Stimulated activated CD8-positive, alpha-beta memory T cell treated with anti-CD3 and anti-CD28 coated beads, Interleukin-4, amount 100 ng/mL, for 1 hour (primary cell): ENCODE results near the gene MRPL54.
"Not testable (repeated sequence)": the region's sequence is repeated elsewhere in the genome, so short reads cannot be mapped to it uniquely, and the experiment has no call there.

Experiments
- DNase-seq, 2 donors: peaks; one replicate each; pipeline ENCODE4 v3.0.0-alpha.2; 2020; ENCODE audit warnings: low read depth in 2 of 2, low spot score in 1 of 2

The MRPL54 gene

DNA sequence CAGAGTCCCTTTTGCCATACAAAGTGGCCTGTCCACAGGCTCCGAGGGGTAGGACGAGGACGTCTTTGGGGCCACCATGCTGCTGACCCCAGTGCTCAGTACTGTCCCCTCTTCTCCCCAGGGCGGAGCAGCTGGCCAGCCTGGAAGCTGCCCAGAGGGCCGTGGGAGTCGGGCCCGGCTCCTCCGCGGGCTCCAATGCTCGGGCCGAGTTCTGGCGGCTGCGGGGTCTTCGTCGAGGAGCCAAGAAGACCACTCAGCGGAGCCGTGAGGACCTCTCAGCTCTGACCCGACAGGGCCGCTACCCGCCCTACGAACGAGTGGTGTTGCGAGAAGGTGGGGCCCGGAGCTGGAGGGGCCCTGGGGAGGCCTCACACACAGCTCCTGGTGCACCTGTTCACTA, 22.1 kb upstream of the MRPL54 start:
- DNase-seq: no peak

DNA sequence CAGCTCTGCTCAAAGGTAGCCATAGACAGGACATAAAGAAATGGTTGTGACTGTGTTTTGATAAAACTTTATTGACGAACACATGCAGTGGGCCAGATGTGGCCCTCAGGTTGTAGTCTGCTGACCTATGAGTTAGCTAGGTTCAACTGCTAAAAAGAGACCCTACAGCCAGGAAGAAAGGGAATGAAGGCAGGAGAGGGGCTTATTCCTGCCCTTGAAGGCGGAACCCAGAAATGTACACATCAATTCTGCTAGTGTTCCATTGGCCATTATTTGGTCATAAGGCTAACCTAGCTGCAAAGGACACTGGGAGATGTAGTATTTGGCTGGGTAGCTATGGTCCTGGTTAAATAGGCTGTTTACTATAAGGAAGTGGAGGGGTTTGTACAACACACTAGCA, 19.0 kb upstream of the MRPL54 start:
- DNase-seq: no peak

DNA sequence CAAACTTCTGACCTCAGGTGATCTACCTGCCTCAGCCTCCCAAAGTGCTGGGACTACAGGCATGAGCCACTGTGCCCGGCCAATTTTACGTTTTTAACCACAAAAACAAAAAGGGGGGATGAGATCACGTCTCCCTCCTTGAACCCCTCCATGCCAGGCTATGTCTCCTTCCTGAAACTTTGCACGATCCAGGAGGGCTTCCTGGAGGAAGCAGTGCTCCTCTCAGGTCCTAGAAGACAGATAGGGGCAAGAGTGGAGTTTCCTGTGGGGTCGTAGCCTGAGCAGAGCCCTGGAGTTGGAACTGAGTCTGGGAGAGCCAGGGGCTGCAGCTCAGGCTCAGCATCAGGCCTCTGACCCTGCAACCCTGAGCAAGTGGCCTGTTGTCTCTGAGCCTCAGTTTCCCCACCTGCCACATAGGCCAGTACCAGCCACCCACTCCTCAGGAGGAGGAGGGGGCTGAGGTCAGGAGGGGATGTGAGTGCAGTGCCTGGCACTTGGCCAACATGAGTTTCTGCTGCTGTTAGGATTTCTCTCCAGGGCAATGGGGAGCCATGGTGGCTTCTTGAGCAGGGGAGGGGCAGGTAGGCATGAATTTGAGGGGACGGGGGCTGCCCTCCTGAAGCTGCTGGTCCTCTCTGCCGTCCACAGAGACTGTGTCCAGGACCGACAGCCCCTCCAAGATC, 17.0 kb upstream of the MRPL54 start:
- DNase-seq: no peak

DNA sequence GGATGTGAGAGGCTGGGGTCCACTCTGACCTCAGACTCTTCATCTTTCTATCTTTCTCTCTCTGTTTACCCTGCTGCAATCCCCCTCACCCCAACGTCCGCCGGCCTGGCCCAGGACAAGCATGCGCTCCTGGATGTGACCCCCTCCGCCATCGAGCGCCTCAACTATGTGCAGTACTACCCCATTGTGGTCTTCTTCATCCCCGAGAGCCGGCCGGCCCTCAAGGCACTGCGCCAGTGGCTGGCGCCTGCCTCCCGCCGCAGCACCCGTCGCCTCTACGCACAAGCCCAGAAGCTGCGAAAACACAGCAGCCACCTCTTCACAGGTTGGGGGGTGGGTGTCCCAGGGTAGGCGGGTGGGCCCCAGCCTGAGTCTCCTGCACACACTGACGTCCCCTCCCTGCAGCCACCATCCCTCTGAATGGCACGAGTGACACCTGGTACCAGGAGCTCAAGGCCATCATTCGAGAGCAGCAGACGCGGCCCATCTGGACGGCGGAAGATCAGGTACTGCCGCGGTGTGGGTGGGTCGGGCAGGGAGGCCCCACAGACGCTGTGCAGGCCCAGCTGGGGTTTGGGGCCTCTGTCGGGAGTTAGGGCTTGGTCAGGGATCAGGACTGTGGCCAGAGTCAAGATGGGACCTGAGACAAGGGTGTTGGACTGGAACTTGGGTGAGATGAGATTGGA, 16.0 kb upstream of the MRPL54 start:
- no peak for DNase-seq

DNA sequence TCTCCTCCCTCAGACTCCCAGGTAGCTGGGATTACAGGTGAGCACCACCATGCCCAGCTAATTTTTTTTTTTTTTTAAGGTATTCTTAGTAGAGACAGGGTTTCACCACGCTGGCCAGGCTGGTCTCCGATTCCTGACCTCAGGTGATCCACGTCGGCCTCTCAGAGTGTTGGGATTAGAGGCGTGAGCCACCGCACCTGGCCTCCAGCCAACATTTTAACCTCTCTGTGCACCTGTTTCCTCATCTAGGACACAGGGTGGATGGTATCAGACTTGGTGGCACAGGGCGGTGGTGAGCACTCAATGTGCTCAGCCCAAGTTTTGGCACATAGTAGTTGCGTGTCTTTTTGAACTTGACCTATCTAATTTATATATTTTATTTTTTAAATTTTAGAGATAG, 13.5 kb upstream of the MRPL54 start:
- no peak for DNase-seq

DNA sequence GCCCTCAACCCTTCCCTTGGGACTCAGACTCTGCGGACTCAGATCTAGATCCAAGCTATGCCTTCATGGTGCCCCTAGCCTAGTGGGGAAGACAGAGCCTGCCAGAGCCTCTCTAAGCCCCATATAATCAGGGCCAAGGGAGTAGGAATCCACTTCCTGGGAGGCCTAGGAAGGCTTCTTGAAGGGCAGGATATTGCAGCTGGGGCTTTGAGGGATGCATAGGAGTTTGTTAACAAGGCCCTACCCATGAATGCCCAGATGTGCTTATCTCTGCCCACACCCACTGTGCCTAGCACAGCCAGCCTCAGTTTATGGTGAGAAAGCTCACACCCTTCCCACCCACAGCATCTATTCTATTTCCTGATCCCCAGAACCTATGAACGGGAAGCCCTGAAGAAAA, 12.3 kb upstream of the MRPL54 start:
- no peak for DNase-seq

DNA sequence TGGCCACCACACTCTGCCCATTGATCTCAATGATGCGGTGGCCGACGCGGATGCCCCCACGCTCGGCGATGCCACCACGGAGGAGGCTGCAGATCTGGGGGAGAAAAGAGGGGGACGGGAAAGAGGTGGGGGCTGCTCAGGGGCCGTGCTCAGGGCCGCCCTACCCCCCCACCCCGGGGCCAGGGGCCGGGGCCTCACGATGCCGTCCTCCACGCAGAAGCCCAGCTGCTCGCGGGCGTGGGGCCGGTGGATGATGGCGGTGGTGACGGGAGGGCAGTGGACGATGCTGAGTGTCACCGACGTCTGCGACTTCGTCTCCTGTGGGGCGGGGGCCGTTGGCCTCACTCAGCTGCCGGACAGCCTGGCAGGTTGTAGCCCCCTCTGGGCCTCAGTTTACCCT, 11.2 kb upstream of the MRPL54 start:
- no peak for DNase-seq

DNA sequence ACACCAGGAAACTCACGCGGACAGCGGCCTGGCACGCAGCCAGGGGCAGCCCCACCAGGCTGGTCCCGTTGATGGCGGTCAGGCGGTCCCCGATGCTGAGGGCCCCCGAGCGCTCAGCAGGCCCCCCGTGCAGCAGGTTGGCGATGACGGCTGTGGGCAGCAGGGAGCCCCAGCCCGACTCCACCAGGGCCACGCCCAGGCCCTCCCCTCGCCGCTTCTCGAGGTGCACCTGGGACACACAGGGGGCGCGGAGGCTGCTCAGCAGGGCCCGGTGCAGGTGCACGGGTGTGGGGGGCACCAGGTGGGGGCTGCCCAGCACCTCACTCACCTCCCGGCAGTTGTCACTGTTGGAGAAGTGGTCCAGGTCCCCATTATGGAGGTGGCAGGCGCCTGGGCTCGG, 10.0 kb upstream of the MRPL54 start:
- DNase-seq: no peak

DNA sequence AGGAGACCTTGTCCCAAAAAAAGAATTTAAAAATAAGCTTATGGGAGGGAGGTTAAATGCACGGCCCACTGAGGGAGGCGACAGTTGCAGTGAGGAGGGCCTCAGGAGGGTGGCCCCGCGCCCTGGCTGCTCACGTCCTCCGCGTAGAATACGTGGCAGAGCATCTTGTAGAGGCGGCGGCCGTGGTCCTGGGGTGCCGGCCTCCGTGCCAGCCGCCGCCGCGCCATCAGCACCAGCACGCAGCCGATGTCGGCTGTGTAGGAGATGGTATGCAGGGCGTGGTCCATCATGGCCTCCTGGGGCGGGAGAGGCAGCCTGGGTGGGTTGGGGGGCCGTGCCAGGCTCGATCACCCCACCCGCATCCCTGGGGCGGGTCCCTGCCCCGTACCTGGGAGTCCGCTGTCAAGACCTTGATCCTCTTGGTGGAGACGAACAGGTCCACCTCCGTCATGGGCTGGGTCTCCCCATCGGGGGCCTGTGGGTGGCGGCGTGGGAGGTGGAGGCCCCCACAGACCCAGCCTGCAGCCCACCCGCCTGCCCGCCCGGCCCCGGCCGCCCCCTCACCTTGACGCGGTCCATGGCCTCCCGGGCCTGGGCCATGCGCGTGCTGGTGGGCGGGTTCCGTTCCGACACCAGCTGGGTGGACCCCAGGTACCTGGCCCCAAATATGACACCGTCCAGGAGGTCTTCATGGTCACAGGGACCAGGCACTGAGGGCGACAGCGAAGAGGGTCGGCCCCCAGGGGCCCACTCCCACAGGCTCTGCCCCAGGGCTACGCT, 8.7 kb upstream of the MRPL54 start:
- no peak for DNase-seq

DNA sequence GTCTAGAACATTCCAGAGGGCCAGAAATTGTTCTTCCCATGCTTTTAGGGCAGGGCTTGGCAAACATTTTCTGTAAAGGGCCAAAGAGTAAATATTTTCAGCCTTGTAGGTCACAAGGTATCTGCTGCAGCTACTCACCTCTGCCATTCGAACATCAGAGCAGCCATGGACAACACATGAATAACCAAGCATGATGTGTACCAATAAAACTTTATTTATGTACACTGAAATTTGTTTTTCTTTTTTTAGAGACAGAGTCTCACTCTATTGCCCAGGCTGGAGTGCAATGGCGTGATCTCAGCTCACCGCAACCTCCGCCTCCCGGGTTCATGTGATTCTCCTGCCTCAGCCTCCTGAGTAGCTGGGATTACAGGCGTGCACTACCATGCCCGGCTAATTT, 4.8 kb upstream of the MRPL54 start:
- not testable (repeated sequence) for DNase-seq

DNA sequence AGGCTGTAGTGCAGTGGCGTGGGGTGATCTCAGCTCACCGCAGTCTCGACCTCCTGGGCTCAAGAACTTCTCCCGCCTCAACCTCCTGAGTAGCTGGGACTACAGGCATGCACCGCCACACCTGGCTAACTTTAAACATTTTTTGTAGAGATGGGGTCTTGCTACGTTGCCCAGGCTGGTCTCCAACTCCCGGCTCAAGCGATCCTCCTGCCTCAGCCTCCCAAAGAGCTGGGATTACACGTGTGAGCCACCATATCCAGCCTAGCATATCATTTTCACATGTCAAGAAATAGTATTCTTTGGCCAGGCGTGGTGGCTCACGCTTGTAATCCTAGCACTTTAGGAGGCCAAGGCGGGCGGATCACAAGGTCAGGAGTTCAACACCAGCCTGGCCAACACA, 4.2 kb upstream of the MRPL54 start:
- DNase-seq: not testable (repeated sequence)

DNA sequence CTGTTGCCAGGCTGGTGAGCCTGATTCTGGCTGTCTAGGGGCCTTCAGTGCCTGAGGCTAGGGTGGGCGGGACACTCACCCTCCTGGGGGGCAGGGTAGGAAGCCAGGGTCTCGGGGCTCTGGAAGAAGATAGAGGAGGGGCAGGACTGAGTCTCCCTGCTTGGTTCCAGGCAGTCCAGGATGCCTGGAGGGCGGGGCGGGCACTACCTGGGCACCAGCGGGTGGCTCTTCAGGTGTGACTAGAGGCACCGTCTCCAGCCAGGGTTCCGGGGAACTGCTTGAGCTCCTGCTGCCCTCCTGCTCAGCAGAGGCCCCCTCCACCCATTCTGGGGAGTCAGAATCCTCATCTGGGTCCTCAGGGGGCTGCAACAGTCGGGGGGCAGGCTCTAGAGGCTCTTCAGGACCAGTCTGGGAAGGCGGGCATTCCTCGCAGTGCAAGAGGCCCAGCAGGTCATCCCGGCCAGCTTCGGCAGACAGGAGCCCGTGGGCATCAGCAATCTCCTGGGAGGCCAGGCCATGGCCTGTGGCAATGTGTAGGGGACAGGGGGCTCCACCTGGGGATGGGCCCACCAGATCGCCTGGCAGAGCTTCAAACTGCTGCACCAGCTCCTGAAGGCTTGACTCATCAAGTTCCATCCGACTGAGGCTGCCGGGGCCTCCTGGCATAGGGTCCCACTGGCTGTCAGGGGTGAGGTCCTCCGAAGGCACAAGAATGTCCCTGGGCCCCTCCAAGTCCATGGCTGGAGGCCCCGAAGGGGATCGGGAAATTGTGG, 2.8 kb upstream of the MRPL54 start:
- no peak for DNase-seq

DNA sequence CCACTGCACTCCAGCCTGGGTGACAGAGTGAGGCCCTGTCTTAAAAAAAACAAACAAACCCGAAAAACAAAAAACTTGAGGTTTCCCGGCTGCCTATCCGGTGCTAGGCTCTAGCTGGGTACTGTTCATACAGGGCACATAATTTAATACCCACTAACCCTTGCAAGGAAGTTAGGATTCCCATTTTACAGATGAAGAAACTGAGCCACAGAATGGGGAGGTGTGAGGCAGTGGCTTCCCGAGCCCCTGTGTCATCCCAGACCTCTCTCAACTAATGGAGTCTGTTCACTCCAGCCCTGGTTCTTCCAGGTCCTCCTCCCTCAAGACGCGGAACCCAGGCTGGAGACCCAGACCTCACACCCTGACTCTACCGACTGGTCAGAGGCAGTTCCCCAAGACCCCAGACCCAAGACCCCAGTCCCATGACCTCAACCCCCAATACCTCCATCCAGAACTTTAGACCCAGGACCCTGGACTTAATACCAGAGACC, 1.6 kb upstream of the MRPL54 start:
- DNase-seq: no peak

DNA sequence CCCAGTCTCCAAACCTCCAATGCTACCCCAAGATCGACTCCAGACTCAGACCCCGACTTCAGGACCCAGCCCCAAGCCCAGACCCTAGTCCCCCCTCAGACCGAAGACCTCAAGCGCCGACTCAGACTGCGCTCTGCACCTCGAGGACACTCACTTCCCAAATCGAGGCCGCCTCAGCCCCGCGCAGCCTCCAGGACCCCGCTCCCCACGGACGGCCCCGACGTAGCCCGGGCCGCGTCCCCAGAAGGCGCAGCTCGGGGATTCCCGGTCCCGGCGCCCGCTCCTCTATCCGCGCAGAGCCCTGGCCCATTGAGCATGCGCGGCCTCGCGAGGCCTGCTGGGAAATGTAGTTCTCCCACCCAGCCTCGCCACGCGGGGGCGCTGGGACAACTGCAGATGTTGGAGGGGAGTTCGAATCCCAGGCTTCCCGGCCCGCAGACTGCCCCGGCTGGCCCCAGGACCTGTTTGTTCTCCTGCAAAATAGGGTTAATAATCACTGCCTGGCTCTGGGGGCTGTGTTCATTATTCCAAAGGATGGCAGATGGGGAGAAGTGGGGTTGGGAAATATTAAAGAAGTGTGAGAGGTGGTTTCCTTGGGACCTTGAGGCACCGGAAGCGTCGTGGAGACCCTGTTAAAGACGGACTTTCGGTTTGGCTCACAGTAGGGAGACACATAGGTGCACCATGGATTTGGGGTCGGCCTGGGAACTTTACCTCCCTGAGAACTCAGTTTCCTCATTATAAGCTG, 926 bp upstream of the MRPL54 start, which contains the start of gene APBA3:
Gene APBA3, minus strand, starts transcription at position 311 of the 748 bp plus-strand sequence. CDS start 1,428 bp downstream, outside the sequence.
- DNase-seq: peak; percentile 90 to 91

DNA sequence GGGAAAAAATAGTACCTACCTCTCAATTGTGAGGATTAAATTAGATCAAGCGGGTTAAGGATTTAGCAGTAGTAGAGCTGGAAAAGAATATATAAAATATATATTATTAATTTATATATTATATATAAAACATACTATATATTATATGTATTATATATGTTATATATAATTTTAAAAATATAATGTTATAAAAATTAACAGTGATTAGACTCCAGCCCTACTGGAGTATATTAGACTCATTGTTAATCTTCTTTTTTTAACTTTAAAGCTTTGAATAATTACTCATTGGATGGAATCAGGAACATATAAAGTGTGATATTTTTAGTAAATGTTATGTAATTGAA, 380 bp upstream of the MRPL54 start:
- DNase-seq: no peak

DNA sequence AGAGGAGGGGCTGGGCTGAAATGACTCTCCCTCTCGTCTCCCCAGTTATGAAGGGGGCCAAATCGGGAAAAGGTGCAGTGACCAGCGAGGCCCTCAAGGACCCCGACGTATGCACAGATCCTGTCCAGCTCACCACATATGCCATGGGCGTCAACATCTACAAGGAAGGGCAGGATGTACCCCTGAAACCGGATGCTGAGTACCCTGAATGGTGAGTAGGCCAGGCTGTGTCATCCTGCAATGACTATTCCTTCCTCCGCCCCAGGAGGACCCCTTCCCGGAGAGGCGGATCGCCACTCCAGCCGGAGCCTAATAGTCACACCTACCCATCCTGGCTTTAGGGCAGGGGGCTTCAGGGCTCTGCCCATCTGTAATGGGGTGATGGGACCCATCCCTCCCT, 2.6 kb downstream of the MRPL54 start:
- no peak for DNase-seq

DNA sequence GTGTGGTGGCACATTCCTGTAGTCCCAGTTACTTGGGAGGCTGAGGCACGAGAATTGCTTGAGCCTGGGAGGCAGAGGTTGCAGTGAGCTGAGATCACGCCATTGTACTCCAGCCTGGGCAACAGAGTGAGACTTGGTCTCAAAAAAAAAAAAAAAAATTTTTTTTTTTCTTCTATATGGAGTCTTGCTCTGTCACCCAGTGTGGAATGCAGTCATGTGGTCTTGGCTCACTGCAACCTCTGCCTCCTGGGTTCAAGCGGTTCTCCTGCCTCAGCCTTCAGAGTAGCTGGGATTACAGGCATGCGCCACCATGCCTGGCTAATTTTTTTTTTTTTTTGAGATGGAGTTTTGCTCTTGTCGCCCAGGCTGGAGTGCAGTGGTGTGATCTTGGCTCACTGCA, 3.3 kb downstream of the MRPL54 start:
- not testable (repeated sequence) for DNase-seq

DNA sequence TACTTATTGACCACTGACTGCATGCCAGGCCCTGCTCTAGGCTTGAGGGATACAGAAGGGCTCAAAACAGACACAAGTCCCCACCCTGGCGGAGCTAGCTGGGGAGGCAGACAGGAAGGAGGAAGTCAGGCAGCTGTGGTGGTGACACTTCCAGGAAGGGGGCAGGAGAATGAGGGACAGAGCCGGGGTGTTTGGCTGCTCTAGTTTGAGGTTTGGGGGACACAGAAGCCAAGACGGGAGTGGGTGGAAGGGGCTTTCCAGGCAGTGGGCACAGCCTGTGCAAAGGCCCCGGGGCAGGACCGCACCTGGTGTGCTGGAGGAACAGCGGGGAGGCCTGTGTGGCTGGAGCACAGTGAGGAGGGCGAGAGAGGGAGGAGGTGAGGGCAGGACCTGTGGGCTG, 4.0 kb downstream of the MRPL54 start:
- DNase-seq: no peak

DNA sequence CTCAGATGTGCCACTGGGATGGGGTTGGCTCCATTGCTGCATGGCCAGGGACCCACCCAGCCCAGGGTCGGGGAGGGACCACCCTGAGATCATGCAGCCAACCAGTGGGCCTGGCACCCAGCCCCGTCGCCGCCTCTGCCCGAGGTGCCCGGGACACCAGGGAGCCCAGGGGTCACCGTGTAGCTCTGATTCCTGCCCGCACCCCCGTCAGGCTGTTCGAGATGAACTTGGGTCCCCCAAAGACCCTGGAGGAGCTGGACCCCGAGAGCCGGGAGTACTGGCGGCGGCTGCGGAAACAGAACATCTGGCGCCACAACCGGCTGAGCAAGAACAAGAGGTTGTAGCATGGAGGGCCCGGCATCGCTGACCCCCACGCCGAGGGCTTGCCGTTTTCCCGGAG, 4.6 kb downstream of the MRPL54 start:
- no peak for DNase-seq

DNA sequence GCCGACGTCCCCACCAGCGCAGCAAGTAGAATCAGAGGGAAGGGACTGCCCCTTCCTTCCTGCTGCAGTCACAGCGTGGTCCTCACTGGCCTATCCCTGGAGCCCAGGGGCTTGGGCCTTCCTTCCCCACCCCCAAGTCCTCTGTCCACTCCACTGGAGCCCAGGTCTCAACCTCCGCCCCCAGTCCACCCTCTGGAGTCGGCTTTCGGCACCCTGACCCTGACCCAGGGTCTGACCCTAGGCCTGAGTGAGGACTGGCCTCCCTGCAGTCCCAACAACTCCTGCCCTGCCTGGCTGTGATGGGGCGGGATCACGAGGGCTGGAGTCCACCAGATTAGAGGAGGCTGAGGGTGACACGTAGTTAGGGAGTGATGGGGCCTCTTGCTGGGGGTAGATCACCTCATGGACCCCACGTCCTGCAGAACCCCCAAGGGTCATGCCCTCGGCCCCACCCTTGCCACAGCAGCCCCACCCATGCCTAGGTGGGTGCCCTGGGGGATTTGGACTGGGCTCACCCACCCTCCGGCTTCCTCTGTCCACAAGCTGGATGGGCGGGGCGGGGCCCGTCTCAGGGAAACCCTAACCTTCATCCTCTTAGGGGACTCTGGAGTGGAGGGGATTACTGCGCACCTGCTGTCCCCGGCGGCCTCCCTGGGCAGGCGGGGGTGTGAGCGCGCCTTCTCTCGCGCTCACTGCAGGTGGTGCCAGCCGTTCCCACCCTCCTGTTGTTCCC, 5.7 kb downstream of the MRPL54 start:
- DNase-seq: no peak
